Tibial nerve (tissue), 4 donors: ENCODE data around the gene HMHB1.

Experiments
- CTCF ChIP-seq, 5 experiments: fragments of 200-600 bp in 3 of 5; fragments of 450-650 bp in 2 of 5; sonication (generic) in 3 of 5; IDR thresholded peaks; one replicate each; pipeline ENCODE4 v1.5.1; 2016 to 2019; ENCODE audit warnings: antibody characterized with exemption in 5 of 5, mild to moderate bottlenecking in 3 of 5, moderate library complexity in 2 of 5
- EP300 ChIP-seq, 2 donors: sonication (generic); formaldehyde crosslinking; IDR thresholded peaks; one replicate each; pipeline ENCODE4 v1.6.1; 2017; ENCODE audit warnings: antibody characterized with exemption in 2 of 2, mild to moderate bottlenecking in 1 of 2
- POLR2A ChIP-seq, 2 donors: fragments of 450-650 bp; IDR thresholded peaks; one replicate each; pipeline ENCODE4 v1.6.1; 2017; ENCODE audit warnings: antibody characterized with exemption in 2 of 2, mild to moderate bottlenecking in 2 of 2, moderate library complexity in 2 of 2

DNA sequence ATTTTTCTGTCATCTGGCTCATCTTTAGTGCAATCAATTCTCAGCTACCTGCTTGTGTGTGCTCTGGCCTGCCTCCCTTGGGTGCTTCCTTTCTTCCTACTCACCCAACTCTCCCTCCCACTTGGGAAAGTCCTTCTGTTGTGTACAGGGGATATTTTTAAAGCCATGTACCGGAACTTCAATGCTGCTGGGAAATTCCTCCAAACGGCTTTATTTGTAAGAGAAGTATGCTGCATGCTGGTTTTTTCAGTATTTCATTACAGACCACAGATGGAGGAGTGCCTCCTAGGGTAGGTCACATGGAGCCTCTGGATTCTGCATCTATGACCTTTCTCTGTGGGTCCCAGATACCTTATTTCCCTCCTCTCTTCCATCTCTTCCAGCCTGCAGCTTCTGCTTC, 5.4 kb upstream of the HMHB1 start:
- TF ChIP-seq CTCF (IDR thresholded peaks at IDR 0.05) (no peak), EP300 (IDR thresholded peaks at IDR 0.05) (no peak), POLR2A (IDR thresholded peaks at IDR 0.05) (no peak)
